Measurements from ENCODE around the gene PRADC1. TPM values are rescaled to one million over a fixed set of nuclear protein-coding genes. Genes with fewer than 3 reads are reported as not detected.
A peak's percentile ranks its signal among the peaks of the same experiment; 100 is the strongest.

The PRADC1 gene
- 26.8 TPM for total RNA-seq (ENCODE audit: unreplicated experiment)
- long read RNA-seq, transcript PRADC1-201 (5 exons, 1,083 nt) = major isoform, 27 of 36 reads
- long read RNA-seq, partial matches to known transcripts = 4 of 36 reads
- long read RNA-seq, other reads (novel, unspliced or antisense) = 4 of 36 reads

- H3K4me3 Mint-ChIP-seq (ENCODE audit: unreplicated experiment) = peak within 1 kb of the TSS; percentile 98
- peak within 1 kb of the TSS; percentile 94 for H3K27ac Mint-ChIP-seq (ENCODE audit: unreplicated experiment)
- no peak for TF ChIP-seq CTCF (IDR thresholded peaks at IDR 0.05; ENCODE audit: partially characterized antibody, unreplicated experiment)
- no peaks in the 10 kb centered on the region for H3K36me3 Mint-ChIP-seq (ENCODE audit: unreplicated experiment)
- H3K4me1 Mint-ChIP-seq (ENCODE audit: low read depth, unreplicated experiment) = peaks cover 16% of the 10 kb centered on the region
- peaks cover 2% of the 10 kb centered on the region for H3K9me3 Mint-ChIP-seq (ENCODE audit: unreplicated experiment)
- peaks cover 12% of the 10 kb centered on the region for H3K27me3 Mint-ChIP-seq (ENCODE audit: unreplicated experiment)
- DNase-seq = peak; percentile 97
Measured at GRCh38 chr2:73233154-73233931, at the start of gene PRADC1. Gene PRADC1 (minus strand): TSS chr2:73233239. CDS start chr2:73233160, 79 bp downstream.

- Mint-ChIP-seq H3K27me3 (ENCODE audit: unreplicated experiment) (peaks cover 3% of the 10 kb centered on the region), H3K4me1 (ENCODE audit: low read depth, unreplicated experiment) (peaks cover 3% of the 10 kb centered on the region), H3K9me3 (ENCODE audit: unreplicated experiment) (peaks cover 10% of the 10 kb centered on the region), H3K4me3 (ENCODE audit: unreplicated experiment) (no peak overlapping the region), H3K27ac (ENCODE audit: unreplicated experiment) (no peak overlapping the region), H3K36me3 (ENCODE audit: unreplicated experiment) (no peaks in the 10 kb centered on the region)
- DNase-seq = no peak
- TF ChIP-seq CTCF (IDR thresholded peaks at IDR 0.05; ENCODE audit: partially characterized antibody, unreplicated experiment) = no peak
Measured at GRCh38 chr2:73281244-73281643, 48.2 kb upstream of the PRADC1 start.

GRCh38 chr2:73279852-73280251, 46.8 kb upstream of the PRADC1 start:
- no peak overlapping the region for H3K27ac Mint-ChIP-seq (ENCODE audit: unreplicated experiment)
- no peak for TF ChIP-seq CTCF (IDR thresholded peaks at IDR 0.05; ENCODE audit: partially characterized antibody, unreplicated experiment)
- no peak overlapping the region for H3K4me3 Mint-ChIP-seq (ENCODE audit: unreplicated experiment)
- H3K9me3 Mint-ChIP-seq (ENCODE audit: unreplicated experiment) = peaks cover 7% of the 10 kb centered on the region
- H3K27me3 Mint-ChIP-seq (ENCODE audit: unreplicated experiment) = peaks cover 3% of the 10 kb centered on the region
- no peaks in the 10 kb centered on the region for H3K36me3 Mint-ChIP-seq (ENCODE audit: unreplicated experiment)
- no peak for DNase-seq
- peaks cover 3% of the 10 kb centered on the region for H3K4me1 Mint-ChIP-seq (ENCODE audit: low read depth, unreplicated experiment)

- Mint-ChIP-seq H3K9me3 (ENCODE audit: unreplicated experiment) (peaks cover 5% of the 10 kb centered on the region), H3K27me3 (ENCODE audit: unreplicated experiment) (peaks cover 28% of the 10 kb centered on the region), H3K4me1 (ENCODE audit: low read depth, unreplicated experiment) (no peaks in the 10 kb centered on the region), H3K4me3 (ENCODE audit: unreplicated experiment) (no peak overlapping the region), H3K36me3 (ENCODE audit: unreplicated experiment) (peaks cover 26% of the 10 kb centered on the region), H3K27ac (ENCODE audit: unreplicated experiment) (no peak overlapping the region)
- no peak for DNase-seq
- TF ChIP-seq CTCF (IDR thresholded peaks at IDR 0.05; ENCODE audit: partially characterized antibody, unreplicated experiment) = no peak
Measured at GRCh38 chr2:73272270-73272669, 39.2 kb upstream of the PRADC1 start.
